ENCODE measurements around the gene GPA33.

Gene GPA33

GRCh38 chr1:167135281-167135840 lies 45.2 kb upstream of the GPA33 start:
- CTCF ChIA-PET = interaction anchor here (1.0 to 1.7 kb wide), 6 partner anchors 11 to 225 kb away, joined by 3 to 8 read pairs (median 4); no protein-coding TSS in a partner anchor
- no peak for TF ChIP-seq CTCF (IDR thresholded peaks at IDR 0.05; ENCODE audit: control extremely low read depth, extremely low read depth, low read depth, missing control alignments)
- POLR2A ChIA-PET = no interaction called here
- no peak for DNase-seq (ENCODE audit: extremely low spot score)

GRCh38 chr1:167132301-167133010 lies 42.3 kb upstream of the GPA33 start:
- POLR2A ChIA-PET = no interaction called here
- no peak for TF ChIP-seq CTCF (IDR thresholded peaks at IDR 0.05; ENCODE audit: control extremely low read depth, extremely low read depth, low read depth, missing control alignments)
- DNase-seq (ENCODE audit: extremely low spot score) = no peak
- CTCF ChIA-PET = no interaction called here

GRCh38 chr1:167130829-167131510 lies 40.8 kb upstream of the GPA33 start:
- no peak for DNase-seq (ENCODE audit: extremely low spot score)
- no peak for TF ChIP-seq CTCF (IDR thresholded peaks at IDR 0.05; ENCODE audit: control extremely low read depth, extremely low read depth, low read depth, missing control alignments)
- CTCF ChIA-PET = interaction anchor here (1.5 kb wide), 1 partner anchor 72 kb away, joined by 7 read pairs; no protein-coding TSS in a partner anchor
- POLR2A ChIA-PET = no interaction called here

- DNase-seq (ENCODE audit: extremely low spot score) = no peak
- ChIA-PET CTCF (interaction anchor here (1.1 kb wide), 1 partner anchor 69 kb away, joined by 4 read pairs; no protein-coding TSS in a partner anchor), POLR2A (no interaction called here)
- peak; percentile 21 for TF ChIP-seq CTCF (IDR thresholded peaks at IDR 0.05; ENCODE audit: control extremely low read depth, extremely low read depth, low read depth, missing control alignments)
Observed at GRCh38 chr1:167128261-167129227, 38.4 kb upstream of the GPA33 start.

GRCh38 chr1:167127661-167128060 lies 37.5 kb upstream of the GPA33 start:
- POLR2A ChIA-PET = no interaction called here
- no peak for TF ChIP-seq CTCF (IDR thresholded peaks at IDR 0.05; ENCODE audit: control extremely low read depth, extremely low read depth, low read depth, missing control alignments)
- no peak for DNase-seq (ENCODE audit: extremely low spot score)
- CTCF ChIA-PET = interaction anchor here (0.7 to 2.6 kb wide), 4 partner anchors 19 to 218 kb away, joined by 3 to 9 read pairs (median 4); no protein-coding TSS in a partner anchor

GRCh38 chr1:167127236-167127635 lies 37.1 kb upstream of the GPA33 start:
- CTCF ChIA-PET = interaction anchor here (0.7 to 2.6 kb wide), 5 partner anchors 19 to 217 kb away, joined by 3 to 9 read pairs (median 4); no protein-coding TSS in a partner anchor
- no peak for TF ChIP-seq CTCF (IDR thresholded peaks at IDR 0.05; ENCODE audit: control extremely low read depth, extremely low read depth, low read depth, missing control alignments)
- POLR2A ChIA-PET = no interaction called here
- no peak for DNase-seq (ENCODE audit: extremely low spot score)

Data from GM10248 (cell line).